ENCODE measurements around the gene SEC14L2. TPM values are rescaled to one million over a fixed set of nuclear protein-coding genes. Genes with fewer than 3 reads are reported as not detected.
"Not testable (repeated sequence)": the region's sequence is repeated elsewhere in the genome, so short reads cannot be mapped to it uniquely, and the experiment has no call there.

The SEC14L2 gene
- polyA plus RNA-seq, 10 donors: 1.2 to 2.8 (median 2.0) TPM

GRCh38 chr22:30402028-30402765 lies 5.4 kb downstream of the SEC14L2 start:
- peak in 1 of 3 donors; percentile 58 for DNase-seq

GRCh38 chr22:30402766-30403104 lies 5.9 kb downstream of the SEC14L2 start:
- DNase-seq: not testable (repeated sequence)

GRCh38 chr22:30404307-30404706 lies 7.5 kb downstream of the SEC14L2 start:
- no peak for DNase-seq

- no peak for DNase-seq
Measured at GRCh38 chr22:30405731-30406130, 8.9 kb downstream of the SEC14L2 start.

- DNase-seq: no peak
Measured at GRCh38 chr22:30406400-30406799, 9.6 kb downstream of the SEC14L2 start.

GRCh38 chr22:30408388-30409102 lies 11.7 kb downstream of the SEC14L2 start:
- peak in 1 of 3 donors; percentile 44 for DNase-seq

- DNase-seq: no peak
Measured at GRCh38 chr22:30411780-30412179, 15.0 kb downstream of the SEC14L2 start.

GRCh38 chr22:30413001-30413400 lies 16.2 kb downstream of the SEC14L2 start:
- no peak for DNase-seq

- no peak for DNase-seq
Measured at GRCh38 chr22:30413745-30414524, 17.1 kb downstream of the SEC14L2 start.

GRCh38 chr22:30414525-30415047 lies 17.8 kb downstream of the SEC14L2 start:
- no peak for DNase-seq

- no peak for DNase-seq
Measured at GRCh38 chr22:30416403-30416802, 19.6 kb downstream of the SEC14L2 start.

GRCh38 chr22:30416837-30417236 lies 20.0 kb downstream of the SEC14L2 start:
- DNase-seq: no peak

- DNase-seq: peak in 1 of 3 donors; percentile 53
Measured at GRCh38 chr22:30420347-30421125, 23.7 kb downstream of the SEC14L2 start.

GRCh38 chr22:30421695-30422480 lies 25.1 kb downstream of the SEC14L2 start:
- DNase-seq: no peak

GRCh38 chr22:30422481-30423300 lies 25.9 kb downstream of the SEC14L2 start:
- DNase-seq: peak in 1 of 3 donors; percentile 86

- peak in 1 of 3 donors; percentile 35 for DNase-seq
Measured at GRCh38 chr22:30423301-30423958, 26.6 kb downstream of the SEC14L2 start.

- DNase-seq: peak; percentile 100
Measured at GRCh38 chr22:30423959-30424533, 27.2 kb downstream of the SEC14L2 start.

- DNase-seq: no peak
Measured at GRCh38 chr22:30424534-30425326, 27.9 kb downstream of the SEC14L2 start.

Measured in muscle of back (tissue), 11 donors.